IgD-negative memory B cell (primary cell): ENCODE data around the gene PCDHB14. TPM values are rescaled to one million over a fixed set of nuclear protein-coding genes. Genes with fewer than 3 reads are reported as not detected.

ENCODE experiments used
- polyA plus RNA-seq: library from polyadenylated mRNA; unstranded; fragments of 300-500 nt; fragmentation: Illumina TruSeq; gene quantifications from one replicate; pipeline ENCODE4 v1.2.3, GENCODE V29; 2021

The PCDHB14 gene
- polyA plus RNA-seq, 1 donor from 2014 or later: not detected

Other genes with a start within 250 kb of the PCDHB14 start
- gene PCDHB1, start 172.0 kb upstream of the PCDHB14 start, polyA plus RNA-seq: not detected
- not detected for gene PCDHB2, start 128.7 kb upstream of the PCDHB14 start, polyA plus RNA-seq
- not detected for gene PCDHB3, start 122.9 kb upstream of the PCDHB14 start, polyA plus RNA-seq
- gene PCDHB4, start 101.5 kb upstream of the PCDHB14 start, polyA plus RNA-seq: not detected
- not detected for gene PCDHB5, start 88.1 kb upstream of the PCDHB14 start, polyA plus RNA-seq
- not detected for gene PCDHB6, start 73.3 kb upstream of the PCDHB14 start, polyA plus RNA-seq
- gene PCDHB7, start 50.7 kb upstream of the PCDHB14 start, polyA plus RNA-seq: not detected
- not detected for gene PCDHB8, start 45.6 kb upstream of the PCDHB14 start, polyA plus RNA-seq
- not detected for gene PCDHB16, start 41.0 kb upstream of the PCDHB14 start, polyA plus RNA-seq
- 0.31 TPM for gene PCDHB9, start 36.2 kb upstream of the PCDHB14 start, polyA plus RNA-seq
- not detected for gene PCDHB10, start 31.0 kb upstream of the PCDHB14 start, polyA plus RNA-seq
- not detected for gene PCDHB11, start 23.7 kb upstream of the PCDHB14 start, polyA plus RNA-seq
- not detected for gene PCDHB12, start 14.6 kb upstream of the PCDHB14 start, polyA plus RNA-seq
- gene PCDHB13, start 9.4 kb upstream of the PCDHB14 start, polyA plus RNA-seq: 0.05 TPM
- gene PCDHB15, start 22.1 kb downstream of the PCDHB14 start, polyA plus RNA-seq: not detected
- not detected for gene SLC25A2, start 80.7 kb downstream of the PCDHB14 start, polyA plus RNA-seq
- gene TAF7, start 97.4 kb downstream of the PCDHB14 start, polyA plus RNA-seq: 216 TPM
- not detected for gene PCDHGA1, start 107.2 kb downstream of the PCDHB14 start, polyA plus RNA-seq
- gene PCDHGA2, start 115.4 kb downstream of the PCDHB14 start, polyA plus RNA-seq: not detected
- gene PCDHGA3, start 120.5 kb downstream of the PCDHB14 start, polyA plus RNA-seq: 0.23 TPM
- 0.41 TPM for gene PCDHGB1, start 126.8 kb downstream of the PCDHB14 start, polyA plus RNA-seq
- gene PCDHGA4, start 131.7 kb downstream of the PCDHB14 start, polyA plus RNA-seq: not detected
- gene PCDHGB2, start 136.7 kb downstream of the PCDHB14 start, polyA plus RNA-seq: 0.21 TPM
- gene PCDHGA5, start 140.8 kb downstream of the PCDHB14 start, polyA plus RNA-seq: not detected
- gene PCDHGB3, start 146.9 kb downstream of the PCDHB14 start, polyA plus RNA-seq: not detected
- 0.08 TPM for gene PCDHGA6, start 150.5 kb downstream of the PCDHB14 start, polyA plus RNA-seq
- gene PCDHGA7, start 159.4 kb downstream of the PCDHB14 start, polyA plus RNA-seq: not detected
- 0.08 TPM for gene PCDHGB4, start 164.4 kb downstream of the PCDHB14 start, polyA plus RNA-seq
- gene PCDHGA8, start 169.3 kb downstream of the PCDHB14 start, polyA plus RNA-seq: not detected
- gene PCDHGB5, start 174.6 kb downstream of the PCDHB14 start, polyA plus RNA-seq: 1.9 TPM
- gene PCDHGA9, start 179.4 kb downstream of the PCDHB14 start, polyA plus RNA-seq: 0.29 TPM
- 0.39 TPM for gene PCDHGB6, start 184.7 kb downstream of the PCDHB14 start, polyA plus RNA-seq
- 0.15 TPM for gene PCDHGA10, start 189.6 kb downstream of the PCDHB14 start, polyA plus RNA-seq
- 0.21 TPM for gene PCDHGB7, start 194.3 kb downstream of the PCDHB14 start, polyA plus RNA-seq
- gene PCDHGA11, start 197.7 kb downstream of the PCDHB14 start, polyA plus RNA-seq: 0.15 TPM
- gene PCDHGA12, start 207.2 kb downstream of the PCDHB14 start, polyA plus RNA-seq: 0.59 TPM